ENCODE measurements around the gene FLVCR2.

GRCh38 chr14:75672605-75673192 is 94.3 kb downstream of the FLVCR2 start:
- no peak for TF ChIP-seq CTCF (IDR thresholded peaks at IDR 0.05; ENCODE audit: insufficient read depth, low read length)
- TF ChIP-seq, protein P1, sequence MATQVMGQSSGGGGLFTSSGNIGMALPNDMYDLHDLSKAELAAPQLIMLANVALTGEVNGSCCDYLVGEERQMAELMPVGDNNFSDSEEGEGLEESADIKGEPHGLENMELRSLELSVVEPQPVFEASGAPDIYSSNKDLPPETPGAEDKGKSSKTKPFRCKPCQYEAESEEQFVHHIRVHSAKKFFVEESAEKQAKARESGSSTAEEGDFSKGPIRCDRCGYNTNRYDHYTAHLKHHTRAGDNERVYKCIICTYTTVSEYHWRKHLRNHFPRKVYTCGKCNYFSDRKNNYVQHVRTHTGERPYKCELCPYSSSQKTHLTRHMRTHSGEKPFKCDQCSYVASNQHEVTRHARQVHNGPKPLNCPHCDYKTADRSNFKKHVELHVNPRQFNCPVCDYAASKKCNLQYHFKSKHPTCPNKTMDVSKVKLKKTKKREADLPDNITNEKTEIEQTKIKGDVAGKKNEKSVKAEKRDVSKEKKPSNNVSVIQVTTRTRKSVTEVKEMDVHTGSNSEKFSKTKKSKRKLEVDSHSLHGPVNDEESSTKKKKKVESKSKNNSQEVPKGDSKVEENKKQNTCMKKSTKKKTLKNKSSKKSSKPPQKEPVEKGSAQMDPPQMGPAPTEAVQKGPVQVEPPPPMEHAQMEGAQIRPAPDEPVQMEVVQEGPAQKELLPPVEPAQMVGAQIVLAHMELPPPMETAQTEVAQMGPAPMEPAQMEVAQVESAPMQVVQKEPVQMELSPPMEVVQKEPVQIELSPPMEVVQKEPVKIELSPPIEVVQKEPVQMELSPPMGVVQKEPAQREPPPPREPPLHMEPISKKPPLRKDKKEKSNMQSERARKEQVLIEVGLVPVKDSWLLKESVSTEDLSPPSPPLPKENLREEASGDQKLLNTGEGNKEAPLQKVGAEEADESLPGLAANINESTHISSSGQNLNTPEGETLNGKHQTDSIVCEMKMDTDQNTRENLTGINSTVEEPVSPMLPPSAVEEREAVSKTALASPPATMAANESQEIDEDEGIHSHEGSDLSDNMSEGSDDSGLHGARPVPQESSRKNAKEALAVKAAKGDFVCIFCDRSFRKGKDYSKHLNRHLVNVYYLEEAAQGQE (IDR thresholded peaks at IDR 0.05; ENCODE audit: insufficient replicate concordance, low read depth) = no peak

Measured in HL-60 (cell line).